ENCODE results near the gene CELF6. TPM values are rescaled to one million over a fixed set of nuclear protein-coding genes. Genes with fewer than 3 reads are reported as not detected.

Gene CELF6
- total RNA-seq, 1 donor = 0.54 TPM

- DNase-seq (ENCODE audit: low read depth in 2 of 3, low spot score in 2 of 3) = peak; percentile 35 to 66 (median 62)
These were observed 485 bp downstream of the CELF6 start for GRCh38 chr15:72319360-72319984.

DNA sequence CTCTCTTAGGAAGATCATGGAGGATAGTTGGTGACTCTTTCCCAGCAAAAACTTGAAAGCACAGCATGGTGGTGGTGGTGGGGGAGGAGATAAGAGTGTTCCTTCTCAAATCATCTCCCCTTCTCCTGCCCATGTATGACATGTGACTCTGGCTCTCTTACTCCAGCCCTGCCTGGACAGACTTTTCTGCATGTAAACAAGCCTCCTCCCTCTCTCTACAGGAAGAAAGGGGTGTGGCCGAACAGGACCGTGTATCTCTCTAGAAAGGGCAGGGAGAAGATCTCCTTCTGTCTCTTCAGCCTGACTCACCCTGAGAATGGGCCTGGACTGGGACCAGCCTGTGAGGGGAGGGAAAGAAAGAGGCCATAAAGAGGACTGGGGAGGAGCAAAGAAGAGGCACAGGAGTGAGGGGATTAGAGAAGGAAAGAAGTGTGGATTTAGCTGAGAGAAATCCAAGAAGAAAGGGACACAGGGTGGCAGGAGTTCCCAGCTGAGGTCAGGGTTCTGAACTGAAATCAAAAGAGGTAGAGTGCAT is 1.5 kb downstream of the CELF6 start:
- no peak for DNase-seq (ENCODE audit: low read depth in 2 of 3, low spot score in 2 of 3)

- DNase-seq (ENCODE audit: low read depth in 2 of 3, low spot score in 2 of 3) = no peak
These were observed 4.1 kb downstream of the CELF6 start for GRCh38 chr15:72315706-72316370.

DNA sequence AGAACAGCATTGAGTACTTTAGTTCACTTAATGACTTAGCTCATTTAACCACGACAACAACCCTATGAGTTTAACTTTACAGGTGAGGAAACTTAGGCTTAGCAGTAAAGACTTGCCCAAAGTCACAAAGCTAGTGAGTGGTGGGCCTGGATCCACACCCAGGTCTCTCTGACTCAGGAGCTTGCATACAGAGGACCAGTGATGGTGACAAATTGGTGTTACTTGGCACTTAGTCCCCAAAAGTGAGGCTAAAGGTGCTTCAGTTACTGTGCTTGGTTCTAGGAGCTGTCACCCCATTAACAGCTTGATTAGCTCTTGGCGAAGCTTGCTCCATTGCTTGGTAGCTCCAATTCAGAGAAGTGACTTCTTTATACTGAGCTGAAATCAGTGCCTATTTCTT is 6.1 kb downstream of the CELF6 start:
- DNase-seq (ENCODE audit: low read depth in 2 of 3, low spot score in 2 of 3) = no peak

- DNase-seq (ENCODE audit: low read depth in 2 of 3, low spot score in 2 of 3) = no peak
These were observed 6.5 kb downstream of the CELF6 start for GRCh38 chr15:72313448-72313840.

DNA sequence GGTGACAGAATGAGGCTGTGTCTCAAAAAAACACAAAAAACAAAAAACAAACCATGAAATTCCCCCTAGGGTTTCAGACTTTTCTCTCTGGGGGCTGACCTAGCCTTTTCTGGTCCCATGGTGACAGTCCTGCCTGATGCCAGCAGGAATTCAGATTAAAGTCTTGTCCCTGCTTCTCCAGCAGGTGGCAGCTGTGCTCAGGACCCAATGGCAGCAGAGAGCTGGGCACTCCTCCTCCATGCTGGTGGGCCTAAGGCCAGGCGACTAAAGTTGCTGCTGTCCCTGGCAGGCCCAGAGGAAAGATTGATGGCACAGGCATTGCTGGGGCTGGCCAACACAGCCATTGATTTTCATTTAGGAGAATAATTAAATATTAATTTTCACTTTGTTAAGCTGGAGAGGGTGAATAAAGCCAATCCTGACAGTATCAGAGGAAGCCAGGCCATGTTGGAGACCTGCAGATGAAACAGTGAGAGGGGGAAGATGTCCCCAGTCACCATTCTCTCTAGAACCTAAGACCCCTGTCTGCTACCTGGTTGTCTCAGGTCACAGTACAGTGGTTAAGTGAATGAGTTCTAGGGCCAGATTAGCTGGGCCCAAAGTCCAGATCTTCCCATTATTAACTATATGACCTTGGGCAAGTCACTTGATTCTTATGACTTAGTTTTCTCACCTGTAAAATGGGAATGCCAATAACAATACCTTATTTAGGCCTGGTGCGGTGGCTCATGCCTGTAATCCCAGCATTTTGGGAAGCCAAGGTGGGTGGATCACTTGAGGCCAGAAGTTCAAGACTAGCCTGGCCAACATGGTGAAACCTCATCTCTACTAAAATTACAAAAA is 7.1 kb downstream of the CELF6 start:
- peak in 2 of 3 donors; percentile 63 to 75 for DNase-seq (ENCODE audit: low read depth in 2 of 3, low spot score in 2 of 3)

GRCh38 chr15:72307026-72307425 is 12.9 kb downstream of the CELF6 start:
- DNase-seq (ENCODE audit: low read depth in 2 of 3, low spot score in 2 of 3) = no peak

DNA sequence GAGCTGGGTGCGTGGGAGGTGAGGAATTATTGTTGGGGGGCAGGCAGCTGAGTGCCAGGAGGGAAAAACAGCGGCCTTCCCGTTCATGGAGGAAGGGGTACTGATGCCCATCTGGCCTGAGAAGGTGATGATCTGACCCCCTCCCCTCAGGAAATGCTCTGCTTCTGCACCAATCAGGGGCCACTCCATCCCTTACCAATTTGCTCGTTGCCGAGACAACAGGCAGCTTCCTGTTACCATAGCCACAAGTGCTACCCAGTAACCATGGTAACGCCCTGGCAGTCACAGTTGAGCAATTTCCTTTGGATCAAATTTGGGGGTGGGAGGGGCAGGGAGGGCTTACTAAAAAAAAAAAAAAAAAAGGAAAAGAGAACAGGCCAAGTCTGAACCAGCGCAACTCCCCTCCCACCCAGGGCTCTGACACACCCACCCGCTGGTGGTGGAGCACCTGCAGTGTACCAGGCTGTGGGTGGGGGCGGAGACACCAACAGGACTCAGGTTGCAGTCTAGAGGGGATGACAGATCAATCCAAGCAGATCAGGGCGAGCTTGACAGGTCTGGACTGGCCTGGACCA is 13.7 kb downstream of the CELF6 start:
- peak in 2 of 3 donors; percentile 84 to 86 for DNase-seq (ENCODE audit: low read depth in 2 of 3, low spot score in 2 of 3)

- no peak for DNase-seq (ENCODE audit: low read depth in 2 of 3, low spot score in 2 of 3)
These were observed 15.4 kb downstream of the CELF6 start for GRCh38 chr15:72304596-72304995.

GRCh38 chr15:72302955-72303354 is 17.0 kb downstream of the CELF6 start:
- no peak for DNase-seq (ENCODE audit: low read depth in 2 of 3, low spot score in 2 of 3)

DNA sequence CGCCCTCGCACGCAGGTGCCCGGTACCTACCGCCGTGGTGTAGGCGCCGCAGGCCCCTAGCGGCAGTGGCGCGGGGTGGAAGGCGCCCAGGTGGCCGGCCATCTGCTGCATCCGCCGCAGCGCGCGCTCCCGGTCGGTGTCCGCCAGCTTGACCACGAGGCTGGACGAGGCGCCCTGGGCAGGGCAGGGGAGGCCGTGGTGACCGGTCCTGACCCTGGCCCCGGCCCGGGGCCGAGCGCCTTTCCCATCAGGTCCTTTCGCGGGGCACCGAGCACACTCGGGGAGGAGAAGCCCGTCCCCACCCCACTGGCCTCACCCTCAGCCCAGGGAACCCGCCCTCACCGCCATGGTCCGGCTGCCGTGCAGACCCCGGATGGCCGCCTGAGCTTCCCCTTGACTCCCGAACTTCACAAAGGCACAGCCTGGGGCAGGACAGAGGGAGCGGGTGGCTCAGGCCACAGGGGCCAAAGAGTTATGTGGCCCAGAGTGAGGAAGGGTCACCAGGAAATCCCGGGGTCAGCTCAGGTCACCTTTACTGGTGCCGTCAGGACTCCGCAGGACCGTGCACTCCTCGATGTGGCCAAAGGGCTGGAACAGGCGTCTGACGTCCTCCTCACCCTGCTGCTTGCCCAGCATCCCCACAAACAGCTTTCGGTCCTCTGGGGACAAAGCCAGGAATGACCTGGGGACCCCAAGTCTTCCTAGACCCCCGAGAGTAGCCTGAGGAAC is 30.2 kb downstream of the CELF6 start:
- DNase-seq (ENCODE audit: low read depth in 2 of 3, low spot score in 2 of 3) = no peak

DNA sequence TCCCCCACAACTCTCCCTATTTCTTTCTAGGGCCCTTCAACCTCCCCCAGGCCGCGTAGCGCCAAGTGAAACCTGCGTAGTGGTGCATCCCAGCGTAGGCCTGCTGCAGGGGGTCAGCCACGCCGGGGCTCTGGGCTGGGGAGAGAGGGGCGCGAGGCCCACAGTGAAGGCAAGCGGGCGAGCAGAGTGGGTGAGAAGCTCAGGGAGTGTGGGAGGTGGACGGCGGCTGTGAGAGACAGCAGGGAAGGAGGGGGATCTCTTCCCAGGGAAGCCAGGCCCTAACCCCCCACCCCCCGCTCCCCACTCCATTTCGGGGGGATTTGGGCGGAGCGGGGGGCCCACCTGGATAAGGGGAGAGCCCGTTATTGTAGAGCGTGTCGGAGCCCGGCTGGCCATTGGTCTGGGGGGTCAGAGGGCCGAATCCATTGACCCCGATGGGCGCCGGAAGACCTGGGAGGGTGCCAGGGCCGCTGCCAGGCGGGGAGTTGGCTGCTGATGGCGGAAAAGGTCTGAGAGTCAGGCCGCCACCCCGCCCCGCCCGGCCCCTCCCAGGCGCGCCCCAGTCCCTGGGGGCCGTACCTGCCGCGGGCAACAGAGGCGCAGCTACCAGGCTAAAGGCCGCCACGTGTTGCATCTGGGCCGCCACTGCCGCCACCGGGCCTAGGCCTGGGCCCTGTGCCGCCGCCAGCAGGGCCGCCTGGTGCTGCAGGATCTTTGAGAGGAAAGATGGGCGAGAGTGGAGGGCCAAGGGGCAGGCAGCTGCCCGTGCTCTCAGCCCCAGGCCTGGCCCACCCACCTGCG is 31.0 kb downstream of the CELF6 start:
- DNase-seq (ENCODE audit: low read depth in 2 of 3, low spot score in 2 of 3) = no peak

DNA sequence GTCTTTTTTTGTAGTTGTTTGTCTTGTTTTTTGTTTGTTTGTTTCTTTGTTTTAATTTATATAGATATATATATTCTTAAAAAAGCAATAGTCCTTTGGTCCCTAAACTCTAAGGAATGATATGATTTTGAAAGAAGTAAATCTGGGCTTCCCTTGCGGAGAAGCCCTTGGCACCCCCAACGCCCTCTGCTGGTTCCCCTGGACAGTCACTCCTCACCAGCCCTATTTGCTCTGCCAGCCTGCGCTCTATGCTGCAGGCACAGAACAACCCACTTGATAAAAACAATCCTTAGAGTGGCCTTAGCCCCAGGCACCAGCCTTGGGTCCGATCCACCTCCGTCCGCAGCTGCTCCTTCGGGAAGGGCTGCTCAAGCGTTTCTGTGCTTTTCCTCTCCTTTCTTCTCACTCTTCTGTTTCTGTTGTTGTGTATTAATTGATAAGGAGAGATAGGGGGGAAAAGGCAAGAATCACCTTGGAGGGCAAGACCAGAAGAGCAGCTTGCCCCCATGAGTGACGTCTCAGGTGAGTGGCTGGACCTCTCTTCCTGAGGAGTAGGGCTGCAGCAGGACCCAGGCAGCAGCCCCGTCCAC is 33.9 kb downstream of the CELF6 start:
- peak in 2 of 3 donors; percentile 45 to 68 for DNase-seq (ENCODE audit: low read depth in 2 of 3, low spot score in 2 of 3)

DNA sequence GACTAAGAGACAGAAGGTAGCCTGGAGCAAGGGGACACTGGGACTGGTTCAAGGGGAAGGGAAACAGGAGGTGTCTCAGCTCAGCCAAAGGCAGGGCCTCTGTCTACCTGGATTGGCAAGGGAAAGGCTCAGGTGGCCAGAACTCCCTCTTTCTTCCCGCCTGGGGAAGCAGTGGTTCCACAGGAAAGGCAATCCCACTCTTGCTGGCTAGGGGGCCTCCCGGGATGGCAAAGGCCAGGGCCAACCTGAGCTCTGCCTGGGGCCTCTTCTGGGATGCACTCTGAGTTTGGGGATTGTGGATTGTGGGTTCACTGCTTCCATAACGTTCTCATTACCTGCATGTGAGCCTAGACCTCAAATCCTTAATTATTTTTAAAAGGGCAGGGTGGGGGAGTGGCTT is 34.6 kb downstream of the CELF6 start:
- no peak for DNase-seq (ENCODE audit: low read depth in 2 of 3, low spot score in 2 of 3)

DNA sequence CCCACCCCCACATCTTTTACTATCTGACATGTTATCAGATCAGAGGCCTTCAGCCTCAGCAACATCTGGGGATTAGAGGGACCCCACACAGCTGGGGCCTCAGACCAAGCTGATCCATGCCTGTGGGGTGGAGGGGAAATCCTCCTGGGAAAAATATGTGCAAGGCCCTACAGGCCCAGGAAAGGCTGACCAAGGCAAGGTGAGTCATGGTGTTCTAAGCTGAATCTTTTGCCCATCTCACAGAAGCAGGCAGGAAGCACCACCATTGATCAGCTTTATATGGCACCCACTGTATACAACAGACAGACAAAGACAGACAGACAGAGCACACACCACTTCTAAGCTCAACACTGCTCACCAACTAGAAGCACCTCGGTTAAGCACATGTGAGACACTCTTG is 35.2 kb downstream of the CELF6 start:
- no peak for DNase-seq (ENCODE audit: low read depth in 2 of 3, low spot score in 2 of 3)

- no peak for DNase-seq (ENCODE audit: low read depth in 2 of 3, low spot score in 2 of 3)
These were observed 38.2 kb downstream of the CELF6 start for GRCh38 chr15:72281713-72282112.

DNA sequence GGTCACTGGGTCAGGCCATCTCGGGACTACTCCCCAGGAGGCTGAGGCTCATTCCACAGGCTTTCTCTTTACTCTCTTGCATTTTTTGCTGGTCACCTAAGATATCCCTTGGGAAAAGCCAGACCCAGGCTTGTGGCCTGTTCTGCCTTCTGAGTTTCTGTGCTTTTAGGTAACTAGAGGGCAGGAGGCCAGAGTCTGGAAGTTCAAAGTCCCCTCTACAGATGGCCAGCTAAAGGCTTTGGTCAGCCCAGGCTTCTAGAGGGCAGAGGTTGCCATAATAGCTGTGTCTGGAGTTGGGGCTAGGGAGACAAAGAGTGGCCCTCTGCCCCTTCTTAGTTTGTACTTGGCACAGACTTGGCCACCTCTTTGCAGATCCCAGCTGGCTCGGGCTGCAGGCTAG is 39.2 kb downstream of the CELF6 start:
- DNase-seq (ENCODE audit: low read depth in 2 of 3, low spot score in 2 of 3) = no peak

- no peak for DNase-seq (ENCODE audit: low read depth in 2 of 3, low spot score in 2 of 3)
These were observed 41.2 kb downstream of the CELF6 start for GRCh38 chr15:72278737-72279136.

DNA sequence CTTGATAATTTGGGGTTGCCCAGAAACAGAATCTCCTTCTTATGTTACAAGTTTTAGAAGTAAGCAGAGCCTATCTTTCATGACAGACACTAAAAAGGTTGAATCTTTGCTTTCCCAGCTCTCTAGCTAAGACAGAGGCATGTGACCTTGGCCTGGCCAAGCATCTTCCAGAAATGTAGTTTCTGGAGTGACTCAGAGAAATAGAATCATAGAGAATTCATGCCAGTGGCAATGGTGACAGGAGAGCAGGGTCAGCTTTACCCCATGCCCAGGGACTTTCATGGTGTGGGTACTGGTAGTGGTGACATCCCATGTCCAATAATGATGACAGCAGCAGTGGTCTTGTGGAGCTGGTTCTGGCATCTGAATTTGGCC is 43.6 kb downstream of the CELF6 start:
- no peak for DNase-seq (ENCODE audit: low read depth in 2 of 3, low spot score in 2 of 3)

Measured in hematopoietic multipotent progenitor cell (in vitro differentiated cells).